ENCODE measurements around the gene LMX1B.

DNA sequence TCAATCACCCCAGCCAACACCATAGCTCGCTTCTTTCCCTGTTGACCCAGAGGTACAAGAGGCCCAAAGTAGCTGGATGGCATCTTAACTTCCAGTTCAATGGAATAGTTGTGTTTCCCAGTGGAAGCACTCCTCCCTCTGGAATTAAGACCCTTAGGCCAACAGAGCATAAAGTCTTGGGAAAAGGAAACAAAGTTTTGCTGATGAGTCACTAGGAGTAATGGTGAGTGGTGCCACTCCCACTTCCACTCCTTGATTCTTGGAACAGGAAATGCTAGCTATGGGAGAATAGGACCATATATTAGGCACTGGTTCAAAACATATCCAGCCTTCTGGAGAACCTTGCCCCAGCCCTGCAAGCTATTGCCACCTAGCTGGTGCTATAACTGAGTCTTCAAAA lies 44.7 kb upstream of the LMX1B start:
- TF ChIP-seq POLR2A (IDR thresholded peaks at IDR 0.05), result no peak
- TF ChIP-seq, protein P1, sequence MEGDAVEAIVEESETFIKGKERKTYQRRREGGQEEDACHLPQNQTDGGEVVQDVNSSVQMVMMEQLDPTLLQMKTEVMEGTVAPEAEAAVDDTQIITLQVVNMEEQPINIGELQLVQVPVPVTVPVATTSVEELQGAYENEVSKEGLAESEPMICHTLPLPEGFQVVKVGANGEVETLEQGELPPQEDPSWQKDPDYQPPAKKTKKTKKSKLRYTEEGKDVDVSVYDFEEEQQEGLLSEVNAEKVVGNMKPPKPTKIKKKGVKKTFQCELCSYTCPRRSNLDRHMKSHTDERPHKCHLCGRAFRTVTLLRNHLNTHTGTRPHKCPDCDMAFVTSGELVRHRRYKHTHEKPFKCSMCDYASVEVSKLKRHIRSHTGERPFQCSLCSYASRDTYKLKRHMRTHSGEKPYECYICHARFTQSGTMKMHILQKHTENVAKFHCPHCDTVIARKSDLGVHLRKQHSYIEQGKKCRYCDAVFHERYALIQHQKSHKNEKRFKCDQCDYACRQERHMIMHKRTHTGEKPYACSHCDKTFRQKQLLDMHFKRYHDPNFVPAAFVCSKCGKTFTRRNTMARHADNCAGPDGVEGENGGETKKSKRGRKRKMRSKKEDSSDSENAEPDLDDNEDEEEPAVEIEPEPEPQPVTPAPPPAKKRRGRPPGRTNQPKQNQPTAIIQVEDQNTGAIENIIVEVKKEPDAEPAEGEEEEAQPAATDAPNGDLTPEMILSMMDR (IDR thresholded peaks at IDR 0.05), result no peak
